Endodermal cell (in vitro differentiated cells): ENCODE measurements around the gene MYH14. TPM values are rescaled to one million over a fixed set of nuclear protein-coding genes. Genes with fewer than 3 reads are reported as not detected.

Experiments
- DNase-seq: peaks from one replicate; pipeline ENCODE4 v3.0.0-alpha.2; 2017
- H3K27ac ChIP-seq: 2 replicates; pipeline ENCODE4 v1.5.1; 2013; ENCODE audit warnings: mild to moderate bottlenecking, low read depth, low read length, moderate library complexity
- H3K27me3 ChIP-seq: 2 replicates; pipeline ENCODE4 v1.6.1; 2013; ENCODE audit warnings: mild to moderate bottlenecking, low read length, moderate library complexity; ENCODE audit not compliant: insufficient read depth, control insufficient read depth, poor library complexity, severe bottlenecking
- H3K36me3 ChIP-seq: 2 replicates; pipeline ENCODE4 v1.7.0; 2013; ENCODE audit warnings: mild to moderate bottlenecking, low read length, moderate library complexity; ENCODE audit not compliant: control insufficient read depth, insufficient read depth
- H3K4me1 ChIP-seq: one replicate; pipeline ENCODE4 v1.7.0; 2013; ENCODE audit warnings: low read length; ENCODE audit not compliant: control insufficient read depth, insufficient read depth
- H3K4me3 ChIP-seq: 2 replicates; pipeline ENCODE4 v1.5.1; 2013; ENCODE audit warnings: mild to moderate bottlenecking, low read length, moderate library complexity
- H3K9ac ChIP-seq: 2 replicates; pipeline ENCODE4 v1.6.1; 2013; ENCODE audit warnings: mild to moderate bottlenecking, low read length, moderate library complexity; ENCODE audit not compliant: poor library complexity, severe bottlenecking; ENCODE audit errors: extremely low read depth
- H3K9me3 ChIP-seq: 2 replicates; pipeline ENCODE4 v1.6.1; 2013; ENCODE audit warnings: mild to moderate bottlenecking, low read length, moderate library complexity; ENCODE audit not compliant: control insufficient read depth
- H3K27ac Mint-ChIP-seq: 2 replicates; pipeline ENCODE4 v1.8.0; 2020; ENCODE audit warnings: mixed read lengths
- H3K27me3 Mint-ChIP-seq: 2 replicates; pipeline ENCODE4 v1.8.0; 2021; ENCODE audit warnings: mild to moderate bottlenecking, mixed read lengths; ENCODE audit not compliant: insufficient read depth
- H3K36me3 Mint-ChIP-seq: 2 replicates; pipeline ENCODE4 v1.8.0; 2020; ENCODE audit warnings: low read depth, mixed read lengths
- H3K4me1 Mint-ChIP-seq: 2 replicates; pipeline ENCODE4 v1.8.0; 2020; ENCODE audit warnings: mixed read lengths
- H3K4me3 Mint-ChIP-seq: 2 replicates; pipeline ENCODE4 v1.8.0; 2020; ENCODE audit warnings: mild to moderate bottlenecking, moderate library complexity, mixed read lengths
- H3K9me3 Mint-ChIP-seq: 2 replicates; pipeline ENCODE4 v1.8.0; 2020; ENCODE audit warnings: mild to moderate bottlenecking, mixed read lengths
- WGBS, 2 experiments: methylation state at CpG; one replicate each; pipeline versions ENCODE4 v1.1.5 to v1.1.7; 2013; ENCODE audit warnings: missing lambda C conversion rate in 2 of 2, mixed read lengths in 1 of 2; ENCODE audit not compliant: insufficient coverage in 1 of 2, insufficient read length in 1 of 2; 5-methylcytosine and 5-hydroxymethylcytosine counted together
- total RNA-seq, 2 donors: library from RNA; stranded (reverse); fragmentation: NEBNext Ultra II Directional in 1 of 2; extraction: Animal tissue kit (Norgen Biotek cat#: 25700) in 1 of 2; gene quantifications; 2 replicates in 1 of 2; 3 replicates in 1 of 2; pipeline ENCODE4 v1.2.1, GENCODE V29; 2021
- TF ChIP-seq, protein P1 (sequence below): fragments of 200-600 bp; sonication (generic); conservative IDR thresholded peaks from 2 replicates; pipeline ENCODE4 v1.5.0; 2021; ENCODE audit warnings: antibody characterized with exemption, mild to moderate bottlenecking

Gene MYH14
- total RNA-seq, 2 donors from 2014 or later, result 12.8 to 16.7 TPM

- Mint-ChIP-seq H3K4me3 (peak overlapping the region; percentile 80), H3K4me1 (peaks cover 26% of the 10 kb centered on the region), H3K9me3 (peaks cover 9% of the 10 kb centered on the region), H3K27me3 (peaks cover 46% of the 10 kb centered on the region), H3K27ac (peak overlapping the region; percentile 98), H3K36me3 (no peaks in the 10 kb centered on the region)
- H3K4me3 ChIP-seq, result peak overlapping the region; percentile 83
- peak; percentile 88 for DNase-seq
- TF ChIP-seq, protein P1, sequence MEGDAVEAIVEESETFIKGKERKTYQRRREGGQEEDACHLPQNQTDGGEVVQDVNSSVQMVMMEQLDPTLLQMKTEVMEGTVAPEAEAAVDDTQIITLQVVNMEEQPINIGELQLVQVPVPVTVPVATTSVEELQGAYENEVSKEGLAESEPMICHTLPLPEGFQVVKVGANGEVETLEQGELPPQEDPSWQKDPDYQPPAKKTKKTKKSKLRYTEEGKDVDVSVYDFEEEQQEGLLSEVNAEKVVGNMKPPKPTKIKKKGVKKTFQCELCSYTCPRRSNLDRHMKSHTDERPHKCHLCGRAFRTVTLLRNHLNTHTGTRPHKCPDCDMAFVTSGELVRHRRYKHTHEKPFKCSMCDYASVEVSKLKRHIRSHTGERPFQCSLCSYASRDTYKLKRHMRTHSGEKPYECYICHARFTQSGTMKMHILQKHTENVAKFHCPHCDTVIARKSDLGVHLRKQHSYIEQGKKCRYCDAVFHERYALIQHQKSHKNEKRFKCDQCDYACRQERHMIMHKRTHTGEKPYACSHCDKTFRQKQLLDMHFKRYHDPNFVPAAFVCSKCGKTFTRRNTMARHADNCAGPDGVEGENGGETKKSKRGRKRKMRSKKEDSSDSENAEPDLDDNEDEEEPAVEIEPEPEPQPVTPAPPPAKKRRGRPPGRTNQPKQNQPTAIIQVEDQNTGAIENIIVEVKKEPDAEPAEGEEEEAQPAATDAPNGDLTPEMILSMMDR, result no peak
- no peaks in the 10 kb centered on the region for H3K4me1 ChIP-seq
- peak overlapping the region; percentile 94 for H3K9ac ChIP-seq
- H3K9me3 ChIP-seq, result no peaks in the 10 kb centered on the region
- WGBS, 2 experiments, result 22 to 48% methylated on average over 11 to 19 of the region's 20 CpGs
- peaks cover 5% of the 10 kb centered on the region for H3K27me3 ChIP-seq
- H3K36me3 ChIP-seq, result no peaks in the 10 kb centered on the region
- H3K27ac ChIP-seq, result peak overlapping the region; percentile 85
Measured at GRCh38 chr19:50332244-50333038, 129.0 kb downstream of the MYH14 start.

DNA sequence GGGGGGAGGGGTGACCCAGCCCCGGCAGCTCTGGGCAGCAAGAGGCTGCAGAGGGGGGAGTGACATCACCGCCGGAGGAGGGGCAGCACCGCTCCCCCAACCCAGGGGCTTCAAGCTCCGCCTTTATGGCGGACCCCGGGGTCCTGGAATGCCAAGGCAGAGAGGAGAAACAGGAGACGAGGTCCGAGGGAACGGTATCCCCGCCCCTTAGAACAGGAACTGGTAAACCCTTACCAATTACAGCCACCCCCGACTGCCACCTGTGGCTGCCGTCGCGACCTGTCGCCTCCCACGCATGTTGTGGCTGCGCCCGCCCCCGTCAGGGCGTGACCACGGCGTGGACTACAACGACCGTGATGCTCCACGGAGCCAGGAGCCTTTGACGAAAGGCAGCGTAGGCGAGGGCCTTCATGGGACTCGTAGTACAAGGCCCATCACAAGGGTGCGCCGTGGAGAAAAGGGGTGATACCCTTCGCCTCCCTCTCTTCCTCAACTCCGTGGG is 129.9 kb downstream of the MYH14 start:
- DNase-seq, result peak; percentile 97
- peak overlapping the region; percentile 85 for H3K27ac ChIP-seq
- TF ChIP-seq, protein P1, result no peak
- Mint-ChIP-seq H3K4me1 (peaks cover 26% of the 10 kb centered on the region), H3K27me3 (peaks cover 40% of the 10 kb centered on the region), H3K9me3 (peaks cover 4% of the 10 kb centered on the region), H3K27ac (peak overlapping the region; percentile 98), H3K36me3 (peaks cover 4% of the 10 kb centered on the region), H3K4me3 (peak overlapping the region; percentile 80)
- H3K27me3 ChIP-seq, result no peaks in the 10 kb centered on the region
- peak overlapping the region; percentile 83 for H3K4me3 ChIP-seq
- no peaks in the 10 kb centered on the region for H3K36me3 ChIP-seq
- no peaks in the 10 kb centered on the region for H3K4me1 ChIP-seq
- peak overlapping the region; percentile 94 for H3K9ac ChIP-seq
- H3K9me3 ChIP-seq, result no peaks in the 10 kb centered on the region
- WGBS, 2 experiments, result 28 to 39% methylated on average over 21 to 34 of the region's 34 CpGs

GRCh38 chr19:50333737-50334617 is 130.6 kb downstream of the MYH14 start:
- no peaks in the 10 kb centered on the region for H3K36me3 ChIP-seq
- H3K9me3 Mint-ChIP-seq, result peaks cover 4% of the 10 kb centered on the region
- H3K4me3 ChIP-seq, result peak overlapping the region; percentile 83
- peak overlapping the region; percentile 85 for H3K27ac ChIP-seq
- 50 to 54% methylated on average over 17 to 54 of the region's 54 CpGs for whole genome bisulfite sequencing, 2 experiments
- H3K4me1 Mint-ChIP-seq, result peaks cover 26% of the 10 kb centered on the region
- H3K27me3 ChIP-seq, result no peaks in the 10 kb centered on the region
- no peaks in the 10 kb centered on the region for H3K9me3 ChIP-seq
- peak overlapping the region; percentile 94 for H3K9ac ChIP-seq
- H3K4me1 ChIP-seq, result no peaks in the 10 kb centered on the region
- peaks cover 37% of the 10 kb centered on the region for H3K27me3 Mint-ChIP-seq
- peak overlapping the region; percentile 80 for H3K4me3 Mint-ChIP-seq
- H3K36me3 Mint-ChIP-seq, result peaks cover 8% of the 10 kb centered on the region
- peak; percentile 48 for DNase-seq
- peak overlapping the region; percentile 98 for H3K27ac Mint-ChIP-seq
- TF ChIP-seq, protein P1, result no peak
